Muscle of leg (tissue), 11 donors: ENCODE measurements around the gene GPC6. TPM values are rescaled to one million over a fixed set of nuclear protein-coding genes. Genes with fewer than 3 reads are reported as not detected.

ENCODE experiments used
- DNase-seq: peaks from one replicate; pipeline ENCODE4 v3.0.0; 2013
- H3K27ac ChIP-seq: one replicate; pipeline ENCODE4 v1.5.1; 2013; ENCODE audit warnings: mild to moderate bottlenecking, low read length, control low read depth
- H3K27me3 ChIP-seq: one replicate; pipeline ENCODE4 v1.6.1; 2013; ENCODE audit warnings: low read length; ENCODE audit not compliant: control insufficient read depth, insufficient read depth
- H3K36me3 ChIP-seq: one replicate; pipeline ENCODE4 v1.6.1; 2013; ENCODE audit warnings: low read length; ENCODE audit not compliant: control insufficient read depth, insufficient read depth
- H3K4me1 ChIP-seq: one replicate; pipeline ENCODE4 v1.6.1; 2013; ENCODE audit warnings: low read length; ENCODE audit not compliant: control insufficient read depth, insufficient read depth
- H3K4me3 ChIP-seq: one replicate; pipeline ENCODE4 v1.5.1; 2013; ENCODE audit warnings: low read length, control low read depth
- H3K9me3 ChIP-seq: replicated peaks from 2 replicates; pipeline ENCODE4 v1.6.1; 2013; ENCODE audit warnings: low read depth, low read length; ENCODE audit not compliant: control insufficient read depth
- WGBS: methylation state at CpG from one replicate; pipeline ENCODE4 v1.1.5; 2013; ENCODE audit warnings: missing lambda C conversion rate; ENCODE audit not compliant: insufficient coverage; 5-methylcytosine and 5-hydroxymethylcytosine counted together
- polyA plus RNA-seq, 8 donors: library from polyadenylated mRNA; unstranded; fragments of 120-200 nt; gene quantifications; one replicate each; pipeline versions ENCODE4 v1.2.1 to v1.2.3, GENCODE V29; 2013; ENCODE audit warnings: inconsistent platforms in 1 of 8, low replicate concordance in 1 of 8; ENCODE audit not compliant: insufficient read length in 8 of 8, insufficient read depth in 1 of 8
- total RNA-seq: library from RNA; stranded (reverse); fragments of 120-200 nt; gene quantifications from one replicate; pipeline ENCODE4 v1.2.4, GENCODE V29; 2013

GPC6 gene
- total and polyA plus RNA-seq, 9 donors, result 5.6 to 20.0 (median 9.9) TPM

DNA sequence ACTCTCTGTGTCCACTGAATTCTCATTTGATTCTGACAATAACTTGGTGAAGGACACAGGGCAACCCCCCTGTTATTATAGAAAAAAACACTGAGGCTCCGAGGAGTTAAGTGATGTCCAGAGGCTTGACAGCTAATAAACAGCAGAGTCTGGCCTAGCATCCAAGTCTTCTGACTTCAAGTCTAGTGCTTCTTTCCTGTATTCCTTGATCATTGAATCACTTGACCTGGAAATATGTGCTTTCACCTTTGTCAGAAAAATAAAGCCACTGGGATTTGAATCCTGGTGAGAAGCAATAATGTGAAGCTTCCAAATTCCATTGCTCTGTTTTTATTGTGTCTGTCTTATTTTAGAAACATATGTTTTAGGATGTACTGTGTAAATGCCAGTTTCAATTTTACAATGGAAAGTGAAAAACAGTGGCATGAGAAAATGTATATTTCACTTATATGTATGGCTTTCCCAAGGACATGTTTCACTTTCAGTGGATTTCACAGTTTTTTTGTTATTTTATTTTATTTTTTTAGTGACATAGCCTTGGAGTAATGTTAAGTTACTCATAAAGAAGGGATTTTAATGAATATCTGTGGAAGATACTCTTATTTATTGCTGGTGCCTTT is 190.2 kb downstream of the GPC6 start:
- H3K27me3 ChIP-seq, result no peaks in the 10 kb centered on the region
- no peak overlapping the region for H3K27ac ChIP-seq
- H3K4me1 ChIP-seq, result no peaks in the 10 kb centered on the region
- DNase-seq, result no peak
- H3K36me3 ChIP-seq, result no peaks in the 10 kb centered on the region
- H3K9me3 ChIP-seq, result no peaks in the 10 kb centered on the region
- no peak overlapping the region for H3K4me3 ChIP-seq
- 40% methylated on average over 1 of the region's 1 CpG for WGBS

DNA sequence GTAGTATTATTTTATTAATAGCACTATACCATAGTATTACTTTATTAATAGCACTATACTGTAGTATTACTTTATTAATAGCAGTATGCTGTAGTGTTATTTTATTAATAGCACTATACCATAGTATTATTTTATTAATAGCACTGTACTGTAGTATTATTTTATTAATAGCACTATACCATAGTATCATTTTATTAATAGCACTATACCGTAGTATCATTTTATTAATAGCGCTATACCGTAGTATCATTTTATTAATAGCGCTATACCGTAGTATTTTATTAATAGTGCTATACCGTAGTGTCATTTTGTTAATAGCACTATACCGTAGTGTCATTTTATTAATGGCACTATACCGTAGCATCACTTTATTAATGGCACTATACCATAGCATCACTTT is 191.8 kb downstream of the GPC6 start:
- Histone ChIP-seq H3K36me3 (no peaks in the 10 kb centered on the region), H3K9me3 (no peaks in the 10 kb centered on the region), H3K4me1 (no peaks in the 10 kb centered on the region), H3K27me3 (no peaks in the 10 kb centered on the region), H3K4me3 (no peak overlapping the region), H3K27ac (no peak overlapping the region)
- DNase-seq, result no peak
- WGBS, result no CpG with 5 or more reads among the region's 8 CpGs

DNA sequence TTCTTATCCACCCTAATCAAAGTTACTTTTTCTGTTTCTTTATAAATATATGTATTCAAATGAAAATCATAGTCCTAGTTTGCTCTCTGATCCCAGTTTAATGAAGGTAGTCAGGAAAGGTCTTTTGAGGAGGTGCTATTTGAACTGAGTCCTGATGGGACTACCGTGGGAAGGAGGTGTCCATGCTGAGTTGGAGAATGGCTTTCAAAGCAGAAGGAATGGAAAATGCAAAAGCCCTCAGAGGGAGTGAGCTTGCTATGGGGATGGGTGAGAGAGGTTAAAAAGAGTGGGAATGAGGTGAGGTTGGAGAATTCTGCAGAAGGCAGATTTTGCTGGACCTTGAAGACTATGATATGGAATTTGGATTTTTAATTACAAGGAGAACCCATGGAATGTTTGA is 193.6 kb downstream of the GPC6 start:
- no peaks in the 10 kb centered on the region for H3K36me3 ChIP-seq
- DNase-seq, result no peak
- no peaks in the 10 kb centered on the region for H3K4me1 ChIP-seq
- no peaks in the 10 kb centered on the region for H3K9me3 ChIP-seq
- H3K27me3 ChIP-seq, result no peaks in the 10 kb centered on the region
- H3K27ac ChIP-seq, result no peak overlapping the region
- 27% methylated on average over 1 of the region's 1 CpG for WGBS
- H3K4me3 ChIP-seq, result no peak overlapping the region

DNA sequence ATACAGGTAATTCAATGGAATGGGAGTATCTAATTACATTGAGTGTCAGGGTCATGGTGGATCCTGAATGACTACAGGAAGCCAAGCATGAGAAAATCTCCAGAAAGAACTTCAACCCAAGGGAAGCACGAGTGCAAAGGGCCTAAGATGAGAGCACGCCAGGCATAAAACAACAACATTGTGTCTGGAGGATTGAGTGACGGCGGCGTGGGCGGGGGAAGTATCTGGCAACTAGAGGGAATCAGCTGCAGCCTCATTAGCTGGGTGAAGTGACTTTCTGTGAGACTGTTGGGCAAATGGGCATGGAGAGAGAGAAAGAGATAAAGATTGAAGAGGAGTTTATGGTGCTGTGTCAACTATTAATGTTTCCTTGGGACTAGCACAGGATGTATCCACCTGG is 194.3 kb downstream of the GPC6 start:
- H3K9me3 ChIP-seq, result no peaks in the 10 kb centered on the region
- DNase-seq, result no peak
- WGBS, result 87% methylated on average over 6 of the region's 6 CpGs
- no peaks in the 10 kb centered on the region for H3K27me3 ChIP-seq
- H3K27ac ChIP-seq, result no peak overlapping the region
- no peaks in the 10 kb centered on the region for H3K36me3 ChIP-seq
- H3K4me1 ChIP-seq, result no peaks in the 10 kb centered on the region
- no peak overlapping the region for H3K4me3 ChIP-seq

DNA sequence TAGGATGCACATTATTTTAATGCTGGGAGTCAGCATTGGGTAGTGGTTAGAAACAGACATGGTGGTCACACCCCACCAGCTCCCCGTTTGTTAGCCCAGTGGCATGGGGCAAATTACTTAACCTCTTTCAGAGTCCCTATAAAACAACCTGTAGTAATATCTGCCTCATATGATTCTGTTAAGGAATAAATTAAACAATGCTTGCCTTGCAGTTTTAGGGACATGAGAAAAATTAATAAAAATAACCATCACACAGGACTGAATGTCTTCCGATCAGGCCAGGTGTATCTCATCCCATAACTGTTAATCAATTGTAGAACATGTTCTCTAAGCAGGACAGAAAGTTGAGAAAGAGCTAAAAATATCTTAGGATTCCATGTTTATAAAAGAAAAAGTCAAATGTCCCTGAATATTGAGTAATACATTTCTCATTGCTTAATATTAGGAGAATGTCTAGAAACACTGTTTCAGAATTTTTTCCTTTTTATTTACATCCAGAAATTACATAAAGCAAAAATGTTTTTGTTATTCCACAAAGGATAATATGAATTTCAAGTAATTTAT is 196.5 kb downstream of the GPC6 start:
- H3K27me3 ChIP-seq, result no peaks in the 10 kb centered on the region
- WGBS, result no CpG with 5 or more reads among the region's 2 CpGs
- H3K9me3 ChIP-seq, result no peaks in the 10 kb centered on the region
- peak; percentile 27 for DNase-seq
- no peaks in the 10 kb centered on the region for H3K36me3 ChIP-seq
- H3K4me3 ChIP-seq, result no peak overlapping the region
- H3K4me1 ChIP-seq, result no peaks in the 10 kb centered on the region
- no peak overlapping the region for H3K27ac ChIP-seq

DNA sequence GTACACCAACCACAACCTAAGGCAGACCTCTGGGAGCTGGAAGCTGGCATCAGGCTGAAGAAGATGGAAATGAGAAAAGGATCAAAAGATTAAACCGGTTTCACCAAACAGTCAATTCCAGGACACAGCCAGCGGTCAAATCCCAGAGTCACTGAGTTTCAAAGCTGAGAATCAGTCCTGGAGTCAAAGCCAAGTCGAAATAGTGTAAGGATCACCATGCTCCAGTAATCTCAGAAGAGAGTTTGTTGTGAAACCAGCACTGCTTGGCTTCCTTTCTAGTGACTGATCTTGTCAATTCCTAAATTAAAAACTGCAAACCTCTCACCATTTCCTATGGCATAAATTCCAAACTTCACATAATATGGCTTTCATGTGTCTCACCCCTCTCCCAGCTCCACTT is 198.8 kb downstream of the GPC6 start:
- no peaks in the 10 kb centered on the region for H3K36me3 ChIP-seq
- H3K4me1 ChIP-seq, result no peaks in the 10 kb centered on the region
- no peaks in the 10 kb centered on the region for H3K27me3 ChIP-seq
- H3K4me3 ChIP-seq, result no peak overlapping the region
- no peak overlapping the region for H3K27ac ChIP-seq
- no peak for DNase-seq
- no peaks in the 10 kb centered on the region for H3K9me3 ChIP-seq
- 79% methylated on average over 2 of the region's 3 CpGs for WGBS

DNA sequence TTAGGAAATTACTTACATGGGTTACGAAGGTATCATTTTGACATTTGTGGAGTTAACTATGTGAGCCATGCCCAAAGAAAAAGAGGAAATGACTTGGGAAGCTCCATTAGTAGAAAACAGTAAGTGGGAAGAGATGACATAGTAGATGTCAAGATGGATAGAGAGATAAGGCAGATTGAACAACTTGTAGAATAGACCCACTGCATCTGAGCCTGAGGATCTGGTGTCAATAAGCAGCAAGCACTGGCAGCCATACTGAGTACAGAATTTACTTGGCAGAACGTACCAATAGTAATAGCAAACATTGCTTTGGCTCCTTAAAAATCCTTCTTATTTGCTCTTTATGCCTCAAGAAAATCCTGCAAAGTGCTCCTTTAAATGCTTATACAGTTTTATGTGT is 203.8 kb downstream of the GPC6 start:
- H3K4me3 ChIP-seq, result no peak overlapping the region
- whole genome bisulfite sequencing, result 73% methylated on average over 1 of the region's 2 CpGs
- DNase-seq, result peak; percentile 23
- no peaks in the 10 kb centered on the region for H3K9me3 ChIP-seq
- H3K4me1 ChIP-seq, result no peaks in the 10 kb centered on the region
- H3K27ac ChIP-seq, result no peak overlapping the region
- no peaks in the 10 kb centered on the region for H3K27me3 ChIP-seq
- no peaks in the 10 kb centered on the region for H3K36me3 ChIP-seq

DNA sequence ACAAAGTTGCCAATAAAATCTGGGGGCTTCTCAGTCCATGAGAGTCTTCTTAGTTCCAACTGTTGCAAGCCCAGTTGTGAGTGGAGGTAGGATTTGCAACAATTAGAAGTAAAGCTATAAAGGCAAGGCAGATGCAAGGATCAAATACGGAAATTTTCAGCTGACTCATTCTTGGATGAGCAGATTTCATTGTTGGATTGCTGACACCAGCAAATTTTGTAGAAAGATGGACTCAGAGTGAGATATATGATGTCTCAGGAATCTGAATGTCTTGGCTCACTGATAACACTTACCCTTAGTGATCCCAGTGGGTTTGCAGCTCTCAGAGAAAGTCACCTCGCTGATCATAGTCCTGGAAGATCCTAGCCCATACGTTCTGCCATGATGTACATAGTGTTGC is 209.0 kb downstream of the GPC6 start:
- Histone ChIP-seq H3K27me3 (no peaks in the 10 kb centered on the region), H3K9me3 (no peaks in the 10 kb centered on the region), H3K4me3 (no peak overlapping the region), H3K36me3 (no peaks in the 10 kb centered on the region), H3K27ac (no peak overlapping the region), H3K4me1 (no peaks in the 10 kb centered on the region)
- WGBS, result 93% methylated on average over 1 of the region's 3 CpGs
- DNase-seq, result no peak

DNA sequence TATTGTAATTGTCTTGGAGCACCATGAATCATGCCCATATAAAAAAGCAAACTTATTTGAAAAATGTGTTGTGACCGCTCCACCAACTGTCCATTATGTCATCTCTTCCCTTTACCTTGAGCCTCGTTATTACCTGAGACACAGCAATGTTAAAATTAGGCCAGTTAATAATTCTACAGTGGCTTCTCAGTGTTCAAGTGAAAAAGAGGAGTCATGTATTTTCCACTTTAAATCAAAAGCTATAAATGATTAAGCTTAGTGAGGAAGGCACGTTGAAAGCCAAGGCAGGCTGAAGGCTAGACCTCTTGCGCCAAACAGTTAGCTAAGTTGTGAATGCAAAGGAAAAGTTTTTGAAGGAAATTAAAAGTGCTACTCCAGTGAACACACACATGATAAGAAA is 210.5 kb downstream of the GPC6 start:
- Histone ChIP-seq H3K36me3 (no peaks in the 10 kb centered on the region), H3K9me3 (no peaks in the 10 kb centered on the region), H3K27me3 (no peaks in the 10 kb centered on the region), H3K4me3 (no peak overlapping the region), H3K27ac (no peak overlapping the region), H3K4me1 (no peaks in the 10 kb centered on the region)
- DNase-seq, result no peak
- WGBS, result no CpG with 5 or more reads among the region's 4 CpGs

DNA sequence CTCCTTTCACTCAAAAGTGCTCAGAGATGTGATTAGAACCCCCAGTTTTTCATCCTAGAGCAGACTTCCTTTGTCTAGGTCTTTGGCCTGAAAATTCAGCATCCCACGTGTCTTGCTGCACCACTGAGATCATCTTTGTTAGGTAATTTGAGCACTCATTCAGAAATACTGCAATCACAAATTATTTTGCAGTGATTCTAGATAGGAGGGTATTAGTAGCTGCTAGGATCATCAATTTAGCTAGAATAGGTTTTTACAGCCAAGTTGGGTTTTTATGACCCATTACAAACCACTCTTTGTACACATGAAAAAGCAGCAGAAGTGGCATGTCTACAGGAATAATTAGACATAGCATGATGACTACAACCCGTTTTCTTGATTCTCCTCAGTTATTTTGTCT is 219.6 kb downstream of the GPC6 start:
- no peak for DNase-seq
- Histone ChIP-seq H3K27me3 (no peaks in the 10 kb centered on the region), H3K27ac (no peak overlapping the region), H3K4me1 (no peaks in the 10 kb centered on the region), H3K4me3 (no peak overlapping the region), H3K9me3 (no peaks in the 10 kb centered on the region), H3K36me3 (no peaks in the 10 kb centered on the region)
- no CpG with 5 or more reads among the region's 2 CpGs for WGBS

DNA sequence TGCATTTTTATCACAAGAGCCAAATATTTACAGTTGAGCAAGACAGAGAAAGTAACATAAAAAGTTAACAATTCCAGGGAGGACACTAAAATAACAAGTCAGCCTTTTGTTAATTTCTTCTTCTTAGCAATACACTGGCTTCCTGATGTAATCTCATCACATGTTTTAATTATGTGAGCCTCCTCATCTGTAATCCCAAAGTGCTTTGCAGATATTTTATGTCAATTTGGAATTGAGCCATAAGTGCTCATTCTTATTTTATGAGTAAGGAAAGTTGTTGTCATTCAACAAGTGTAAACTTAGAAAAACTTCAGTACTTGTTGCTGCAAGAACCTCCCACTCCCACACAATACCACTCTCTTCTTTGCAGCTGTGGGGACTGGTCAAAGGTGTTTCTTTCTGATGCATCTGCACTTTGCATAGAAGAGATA is 223.6 kb downstream of the GPC6 start:
- H3K27me3 ChIP-seq, result no peaks in the 10 kb centered on the region
- H3K4me1 ChIP-seq, result no peaks in the 10 kb centered on the region
- no peaks in the 10 kb centered on the region for H3K36me3 ChIP-seq
- no peak overlapping the region for H3K4me3 ChIP-seq
- no peak overlapping the region for H3K27ac ChIP-seq
- DNase-seq, result peak; percentile 12
- H3K9me3 ChIP-seq, result no peaks in the 10 kb centered on the region
